Neural cell (in vitro differentiated cells): ENCODE data around the gene C1R. TPM values are rescaled to one million over a fixed set of nuclear protein-coding genes. Genes with fewer than 3 reads are reported as not detected.

Experiments used
- H2AFZ ChIP-seq: fragments of 200-600, 300-800 bp; sonication (generic), shearing (Covaris generic); 2 replicates; pipeline ENCODE4 v1.6.0; 2014; ENCODE audit warnings: low read depth, mild to moderate bottlenecking, antibody characterized with exemption, low read length, moderate library complexity
- H3F3A ChIP-seq: fragments of 200-600 bp; shearing (Covaris generic); 2 replicates; pipeline ENCODE4 v1.6.1; 2016; ENCODE audit warnings: mild to moderate bottlenecking, moderate library complexity, mixed read lengths, antibody characterized with exemption, low read length; ENCODE audit not compliant: insufficient read depth, poor library complexity, severe bottlenecking
- H3K27ac ChIP-seq: fragments of 200-600, 300-800 bp; sonication (generic), shearing (Covaris generic); 2 replicates; pipeline ENCODE4 v1.5.1; 2014; ENCODE audit warnings: mild to moderate bottlenecking, low read length, moderate library complexity
- H3K27me3 ChIP-seq: fragments of 300-800, 200-600 bp; sonication (generic), shearing (Covaris generic); 2 replicates; pipeline ENCODE4 v1.6.0; 2014; ENCODE audit warnings: mild to moderate bottlenecking, low read depth, low read length, moderate library complexity; ENCODE audit not compliant: insufficient read depth
- H3K36me3 ChIP-seq: fragments of 300-800, 200-600 bp; sonication (generic), shearing (Covaris generic); 2 replicates; pipeline ENCODE4 v1.5.1; 2014; ENCODE audit warnings: mild to moderate bottlenecking, antibody characterized with exemption, low read length, moderate library complexity; ENCODE audit not compliant: insufficient read depth
- H3K4me2 ChIP-seq: fragments of 300-800, 200-600 bp; sonication (generic), shearing (Covaris generic); 2 replicates; pipeline ENCODE4 v1.6.0; 2014; ENCODE audit warnings: mild to moderate bottlenecking, low read length
- H3K4me3 ChIP-seq: fragments of 300-800, 200-600 bp; sonication (generic), shearing (Covaris generic); 2 replicates; pipeline ENCODE4 v1.5.1; 2014; ENCODE audit warnings: mild to moderate bottlenecking, low read length, moderate library complexity
- H3K79me2 ChIP-seq: fragments of 200-600 bp; shearing (Covaris generic); replicated peaks from 2 replicates; pipeline ENCODE4 v1.6.0; 2014; ENCODE audit warnings: mild to moderate bottlenecking, low read length, moderate library complexity; ENCODE audit not compliant: insufficient read depth
- H3K9ac ChIP-seq: fragments of 300-800, 200-600 bp; sonication (generic), shearing (Covaris generic); 2 replicates; pipeline ENCODE4 v1.6.1; 2016; ENCODE audit warnings: mild to moderate bottlenecking, low read length, mixed read lengths
- H3K9me2 ChIP-seq: fragments of 200-600 bp; shearing (Covaris generic); 2 replicates; pipeline ENCODE4 v1.6.1; 2016; ENCODE audit warnings: mild to moderate bottlenecking, low read length, mixed read lengths; ENCODE audit not compliant: insufficient read depth
- H3K9me3 ChIP-seq: fragments of 200-600, 300-800 bp; sonication (generic), shearing (Covaris generic); 2 replicates; pipeline ENCODE4 v1.6.1; 2016; ENCODE audit warnings: mild to moderate bottlenecking, mixed run types, low read length, moderate library complexity, mixed read lengths
- H4K20me1 ChIP-seq: fragments of 200-600 bp; shearing (Covaris generic); 2 replicates; pipeline ENCODE4 v1.6.1; 2016; ENCODE audit warnings: mild to moderate bottlenecking, mixed run types; ENCODE audit not compliant: insufficient read depth
- CTCF ChIP-seq: fragments of 450-650 bp; IDR thresholded peaks from 2 replicates; pipeline ENCODE4 v1.5.1; 2014; ENCODE audit warnings: antibody characterized with exemption, mild to moderate bottlenecking, moderate library complexity; ENCODE audit not compliant: poor library complexity, severe bottlenecking
- EP300 ChIP-seq: fragments of 450-650 bp; conservative IDR thresholded peaks from 2 replicates; pipeline ENCODE4 v1.6.1; 2014; ENCODE audit warnings: antibody characterized with exemption, mild to moderate bottlenecking, moderate library complexity; ENCODE audit not compliant: poor library complexity, severe bottlenecking
- EZH2 ChIP-seq: fragments of 200-600, 300-800 bp; shearing (Covaris generic), sonication (generic); IDR thresholded peaks from 2 replicates; pipeline ENCODE4 v1.6.1; 2014; ENCODE audit warnings: antibody characterized with exemption, low read length, borderline replicate concordance, mild to moderate bottlenecking; ENCODE audit not compliant: insufficient read depth, poor library complexity, severe bottlenecking
- MXI1 ChIP-seq: fragments of 450-650 bp; conservative IDR thresholded peaks from 2 replicates; pipeline ENCODE4 v1.6.1; 2014; ENCODE audit warnings: antibody characterized with exemption, mild to moderate bottlenecking; ENCODE audit not compliant: poor library complexity, severe bottlenecking
- POLR2AphosphoS5 ChIP-seq: IDR thresholded peaks from 2 replicates; pipeline ENCODE4 v1.6.1; 2012
- RAD21 ChIP-seq: fragments of 450-650 bp; conservative IDR thresholded peaks from 2 replicates; pipeline ENCODE4 v1.6.1; 2014; ENCODE audit warnings: antibody characterized with exemption, mild to moderate bottlenecking, moderate library complexity
- REST ChIP-seq: IDR thresholded peaks from 2 replicates; pipeline ENCODE4 v1.6.1; 2012; ENCODE audit warnings: borderline replicate concordance
- SMC3 ChIP-seq: fragments of 450-650 bp; conservative IDR thresholded peaks from 2 replicates; pipeline ENCODE4 v1.6.1; 2014; ENCODE audit warnings: antibody characterized with exemption, mild to moderate bottlenecking, moderate library complexity; ENCODE audit not compliant: poor library complexity
- TAF1 ChIP-seq: IDR thresholded peaks from 2 replicates; pipeline ENCODE4 v1.6.1; 2012; ENCODE audit warnings: low read depth
- polyA plus RNA-seq: library from polyadenylated mRNA; depleted of rRNA; stranded (reverse); fragments of >200 nt; gene quantifications from 2 replicates; pipeline ENCODE4 v1.2.3, GENCODE V29; 2014

The C1R gene
- polyA plus RNA-seq, 1 donor from 2014 or later, result 1.7 TPM

- no peaks in the 10 kb centered on the region for H3K79me2 ChIP-seq
- no peaks in the 10 kb centered on the region for H3K36me3 ChIP-seq
- no peak overlapping the region for H3K4me2 ChIP-seq
- H3K27me3 ChIP-seq, result no peaks in the 10 kb centered on the region
- H3K9ac ChIP-seq, result no peak overlapping the region
- H4K20me1 ChIP-seq, result no peaks in the 10 kb centered on the region
- no peaks in the 10 kb centered on the region for H3F3A ChIP-seq
- no peak overlapping the region for H3K27ac ChIP-seq
- no peak overlapping the region for H2AFZ ChIP-seq
- TF ChIP-seq RAD21 (no peak), EP300 (no peak), CTCF (no peak), POLR2AphosphoS5 (no peak), SMC3 (no peak), TAF1 (no peak), REST (no peak), MXI1 (no peak), EZH2 (no peak)
- H3K9me2 ChIP-seq, result no peaks in the 10 kb centered on the region
- no peaks in the 10 kb centered on the region for H3K9me3 ChIP-seq
- no peak overlapping the region for H3K4me3 ChIP-seq
Measured at GRCh38 chr12:7116916-7117315, 24.7 kb upstream of the C1R start.

GRCh38 chr12:7116196-7116595 is 24.0 kb upstream of the C1R start:
- no peak overlapping the region for H3K27ac ChIP-seq
- no peaks in the 10 kb centered on the region for H3K9me2 ChIP-seq
- H3K4me3 ChIP-seq, result no peak overlapping the region
- no peaks in the 10 kb centered on the region for H3K27me3 ChIP-seq
- H3K4me2 ChIP-seq, result no peak overlapping the region
- no peaks in the 10 kb centered on the region for H3K9me3 ChIP-seq
- no peak for TF ChIP-seq REST
- no peak for TF ChIP-seq POLR2AphosphoS5
- TF ChIP-seq EP300, result no peak
- TF ChIP-seq RAD21, result no peak
- no peak overlapping the region for H3K9ac ChIP-seq
- no peaks in the 10 kb centered on the region for H3K79me2 ChIP-seq
- no peaks in the 10 kb centered on the region for H3K36me3 ChIP-seq
- no peak overlapping the region for H2AFZ ChIP-seq
- H4K20me1 ChIP-seq, result no peaks in the 10 kb centered on the region
- H3F3A ChIP-seq, result no peaks in the 10 kb centered on the region
